Nephron (organoid): Measurements from ENCODE around the gene SHF.

Source experiments
- H3K27ac Mint-ChIP-seq, 3 experiments: 2 replicates each; pipeline ENCODE4 v1.8.0; 2020; ENCODE audit warnings: mixed read lengths in 3 of 3, mild to moderate bottlenecking in 2 of 3, moderate library complexity in 1 of 3
- H3K27me3 Mint-ChIP-seq: 2 replicates; pipeline ENCODE4 v1.8.0; 2021; ENCODE audit warnings: low read depth, mild to moderate bottlenecking, moderate library complexity, mixed read lengths
- H3K36me3 Mint-ChIP-seq: 2 replicates; pipeline ENCODE4 v1.8.0; 2020; ENCODE audit warnings: low read depth, mixed read lengths
- H3K4me1 Mint-ChIP-seq: 2 replicates; pipeline ENCODE4 v1.8.0; 2020; ENCODE audit warnings: mixed read lengths
- H3K4me3 Mint-ChIP-seq, 3 experiments: 2 replicates each; pipeline ENCODE4 v1.8.0; 2020; ENCODE audit warnings: mild to moderate bottlenecking in 3 of 3, mixed read lengths in 3 of 3, moderate library complexity in 2 of 3
- H3K9me3 Mint-ChIP-seq: 2 replicates; pipeline ENCODE4 v1.8.0; 2020; ENCODE audit warnings: mixed read lengths
- CTCF ChIP-seq, 3 experiments: fragments of 200-600 bp; sonication (generic); IDR thresholded peaks; one replicate each; pipeline ENCODE4 v1.5.0; 2021; ENCODE audit warnings: antibody characterized with exemption in 3 of 3; ENCODE audit not compliant: unreplicated experiment in 3 of 3

The SHF gene

DNA sequence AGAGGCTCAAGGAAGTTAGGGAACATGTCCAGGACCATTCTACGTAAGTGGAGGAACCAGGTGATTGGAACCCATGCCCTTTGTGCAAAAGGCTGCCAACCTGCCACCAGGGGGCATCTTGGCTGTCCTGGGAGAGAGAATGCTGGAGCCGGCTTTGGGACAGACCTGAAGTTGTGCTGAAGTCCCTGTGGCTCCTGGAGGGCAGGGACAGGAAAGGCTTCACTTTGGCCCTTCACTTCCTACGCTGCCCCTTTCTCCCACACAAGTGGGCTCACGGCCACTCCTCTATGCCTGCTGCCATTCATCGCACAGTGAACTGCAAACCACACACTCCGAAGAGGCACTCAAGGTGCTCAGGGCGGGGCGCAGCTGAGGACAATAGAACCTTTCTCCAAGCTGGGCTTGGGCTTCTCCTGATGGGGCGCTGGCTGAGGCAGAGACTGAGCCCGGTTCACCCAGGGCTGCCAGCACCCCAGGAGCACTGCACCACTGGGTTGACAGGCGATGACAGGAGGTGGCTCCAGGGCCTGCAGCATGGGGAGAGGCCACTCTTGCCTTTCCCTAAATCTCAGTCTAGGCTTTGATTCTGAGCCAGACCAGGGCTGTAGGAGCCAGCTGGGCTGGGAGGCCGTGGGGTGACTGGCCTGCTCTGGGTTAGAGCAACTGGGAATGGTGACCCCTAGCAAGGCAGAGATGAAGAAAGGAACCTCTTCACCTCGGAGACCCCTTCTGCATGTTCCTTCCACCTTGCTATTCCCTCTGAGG, 8.4 kb downstream of the SHF start:
- TF ChIP-seq CTCF (IDR thresholded peaks at IDR 0.05; ENCODE audit: unreplicated experiment in 3 of 3), result peak; percentile 20 to 43 (median 22)
- H3K4me1 Mint-ChIP-seq, result peaks cover 28% of the 10 kb centered on the region
- H3K27me3 Mint-ChIP-seq, result no peaks in the 10 kb centered on the region
- no peak overlapping the region for H3K4me3 Mint-ChIP-seq
- peaks cover 40% of the 10 kb centered on the region for H3K36me3 Mint-ChIP-seq
- no peaks in the 10 kb centered on the region for H3K9me3 Mint-ChIP-seq
- no peak overlapping the region for H3K27ac Mint-ChIP-seq

GRCh38 chr15:45177285-45177684, 10.5 kb downstream of the SHF start:
- no peak overlapping the region for H3K27ac Mint-ChIP-seq
- H3K36me3 Mint-ChIP-seq, result peaks cover 51% of the 10 kb centered on the region
- H3K4me1 Mint-ChIP-seq, result peaks cover 18% of the 10 kb centered on the region
- peaks cover 3% of the 10 kb centered on the region for H3K27me3 Mint-ChIP-seq
- H3K9me3 Mint-ChIP-seq, result no peaks in the 10 kb centered on the region
- H3K4me3 Mint-ChIP-seq, result no peak overlapping the region
- no peak for TF ChIP-seq CTCF (IDR thresholded peaks at IDR 0.05; ENCODE audit: unreplicated experiment in 3 of 3)

GRCh38 chr15:45174577-45174976, 13.2 kb downstream of the SHF start:
- no peak for TF ChIP-seq CTCF (IDR thresholded peaks at IDR 0.05; ENCODE audit: unreplicated experiment in 3 of 3)
- H3K27ac Mint-ChIP-seq, result no peak overlapping the region
- no peaks in the 10 kb centered on the region for H3K9me3 Mint-ChIP-seq
- H3K36me3 Mint-ChIP-seq, result peaks cover 46% of the 10 kb centered on the region
- no peak overlapping the region for H3K4me3 Mint-ChIP-seq
- peaks cover 3% of the 10 kb centered on the region for H3K27me3 Mint-ChIP-seq
- no peaks in the 10 kb centered on the region for H3K4me1 Mint-ChIP-seq

- Mint-ChIP-seq H3K9me3 (no peaks in the 10 kb centered on the region), H3K27me3 (peaks cover 3% of the 10 kb centered on the region)
Observed at GRCh38 chr15:45174069-45174468, 13.7 kb downstream of the SHF start.

DNA sequence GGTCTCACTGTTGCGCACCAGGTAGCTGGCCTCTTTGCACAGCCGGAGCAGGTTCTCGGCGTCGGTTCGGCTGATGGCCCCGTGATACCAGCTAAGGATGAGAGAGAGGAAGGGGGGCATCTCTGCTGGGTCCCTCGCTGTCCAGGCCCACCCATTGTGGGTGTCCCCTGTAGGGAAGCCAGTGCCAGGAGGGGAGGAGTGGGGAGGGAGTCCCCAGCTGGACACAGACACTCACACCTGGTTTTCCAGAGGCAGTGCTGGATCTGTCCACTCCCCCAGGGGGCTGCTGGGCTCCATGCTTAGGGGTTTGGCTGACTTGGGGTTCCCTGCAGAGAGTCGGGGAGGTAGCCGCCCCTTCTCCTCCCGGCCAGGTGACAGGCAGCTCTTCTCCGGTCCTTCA, 15.9 kb downstream of the SHF start:
- Mint-ChIP-seq H3K4me3 (no peak overlapping the region), H3K27me3 (peaks cover 3% of the 10 kb centered on the region), H3K36me3 (peaks cover 35% of the 10 kb centered on the region), H3K9me3 (no peaks in the 10 kb centered on the region), H3K4me1 (no peaks in the 10 kb centered on the region), H3K27ac (no peak overlapping the region)
- TF ChIP-seq CTCF (IDR thresholded peaks at IDR 0.05; ENCODE audit: unreplicated experiment in 3 of 3), result no peak

More at GRCh38 chr15:45174069-45174468, 13.7 kb downstream of the SHF start:
- Mint-ChIP-seq H3K4me1 (no peaks in the 10 kb centered on the region), H3K36me3 (peaks cover 46% of the 10 kb centered on the region), H3K27ac (no peak overlapping the region), H3K4me3 (no peak overlapping the region)
- TF ChIP-seq CTCF (IDR thresholded peaks at IDR 0.05; ENCODE audit: unreplicated experiment in 3 of 3), result no peak
